Activated naive CD8-positive, alpha-beta T cell treated with anti-CD3 and anti-CD28 coated beads, Interleukin-2, amount 10 ng/mL, durations not matched to agents 7 days and 5 days (primary cell): ENCODE measurements around the gene GAS7. TPM values are rescaled to one million over a fixed set of nuclear protein-coding genes. Genes with fewer than 3 reads are reported as not detected.

ENCODE experiments used
- ATAC-seq: fragments of 150-1000 bp; cut with Tn5 transposase; one replicate; pipeline ENCODE4 v1.10.0; 2021; ENCODE audit warnings: low read depth, moderate library complexity
- POLR2A ChIA-PET: fragments of 350-600 bp; sonication (Branson Sonifier 250); formaldehyde crosslinking; loops from one replicate; lab custom pipeline; 2021; ENCODE audit warnings: antibody characterized with exemption; lab: Charles Lee
- DNase-seq: peaks from one replicate; pipeline ENCODE4 v3.0.0; 2021
- H3K27ac Mint-ChIP-seq: one replicate; pipeline ENCODE4 v1.8.0; 2022; ENCODE audit warnings: mild to moderate bottlenecking, mixed read lengths
- H3K27me3 Mint-ChIP-seq: one replicate; pipeline ENCODE4 v1.8.0; 2022; ENCODE audit warnings: mild to moderate bottlenecking, moderate library complexity, mixed read lengths
- H3K36me3 Mint-ChIP-seq: one replicate; pipeline ENCODE4 v1.8.0; 2021; ENCODE audit warnings: mild to moderate bottlenecking, mixed read lengths
- H3K4me1 Mint-ChIP-seq: one replicate; pipeline ENCODE4 v1.8.0; 2021; ENCODE audit warnings: mixed read lengths
- H3K4me3 Mint-ChIP-seq: one replicate; pipeline ENCODE4 v1.8.0; 2022; ENCODE audit warnings: mild to moderate bottlenecking, moderate library complexity, mixed read lengths
- H3K9me3 Mint-ChIP-seq: one replicate; pipeline ENCODE4 v1.8.0; 2021; ENCODE audit warnings: mixed read lengths
- total RNA-seq, 2 experiments: library from RNA; stranded (reverse); gene quantifications; one replicate each; pipeline ENCODE4 v1.2.3, GENCODE V29; 2021

The GAS7 gene
- total RNA-seq, 2 experiments from 2014 or later: 2.7 to 2.8 TPM

DNA sequence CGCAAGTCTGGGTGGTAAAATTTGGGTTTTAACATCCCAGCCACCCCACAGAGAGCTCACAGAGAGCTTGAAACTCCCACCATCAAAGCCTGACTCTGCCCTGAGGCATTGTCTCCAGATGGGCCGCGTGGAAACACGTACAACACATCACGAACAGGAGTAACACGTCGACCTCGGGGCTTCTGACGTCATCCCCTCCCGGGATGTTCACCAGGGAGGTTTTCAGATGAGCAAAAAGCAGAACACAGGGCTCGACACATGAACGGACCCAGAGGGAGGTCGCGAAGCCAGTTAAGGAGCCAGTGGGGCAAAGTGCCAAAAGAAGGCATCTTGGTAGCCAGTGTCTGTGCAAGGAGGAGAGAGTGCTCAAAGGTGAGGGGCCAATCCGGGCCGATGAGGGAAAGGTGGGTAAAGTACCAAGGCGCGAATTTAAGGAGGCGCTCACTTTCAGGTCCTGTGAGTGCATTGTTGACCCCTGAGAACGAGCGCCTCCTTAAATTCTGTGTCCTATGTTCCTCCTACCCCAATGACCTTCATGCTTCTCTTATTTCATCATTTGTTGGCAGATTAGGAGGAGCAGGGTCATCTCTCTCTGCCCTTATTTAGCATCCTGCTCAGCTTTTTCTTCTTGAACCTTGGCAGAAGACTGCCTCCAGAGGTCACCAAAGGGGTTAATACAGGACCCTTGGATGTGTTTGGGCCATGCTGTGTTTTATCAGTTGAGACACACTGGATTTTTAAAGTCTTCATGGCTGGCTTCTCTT, 298.9 kb downstream of the GAS7 start:
- Mint-ChIP-seq H3K27me3 (peaks cover 7% of the 10 kb centered on the region), H3K9me3 (no peaks in the 10 kb centered on the region)
- no peak for ATAC-seq

DNA sequence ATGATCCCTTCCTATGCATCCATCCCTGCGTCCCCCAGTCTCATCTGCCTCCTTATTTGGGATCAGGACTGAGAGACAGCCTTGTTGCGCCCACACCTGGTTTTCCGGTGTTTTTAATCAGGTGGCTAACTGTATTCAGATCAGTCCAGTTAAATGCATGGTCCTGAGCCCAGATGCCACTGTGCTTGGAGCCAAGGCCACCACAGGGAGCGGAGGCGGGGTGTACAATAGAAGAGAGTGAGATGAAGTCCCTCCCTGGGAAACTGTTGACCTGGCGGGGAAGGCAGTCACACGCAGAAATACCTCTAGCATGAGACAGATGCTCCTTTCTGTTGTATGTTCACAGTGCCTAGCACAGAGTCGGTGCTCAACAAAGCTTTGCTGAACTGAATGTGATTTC, 299.6 kb downstream of the GAS7 start:
- no peaks in the 10 kb centered on the region for H3K9me3 Mint-ChIP-seq

More for the DNA sequence above, 298.9 kb downstream of the GAS7 start:
- no peak overlapping the region for H3K27ac Mint-ChIP-seq
- no peaks in the 10 kb centered on the region for H3K36me3 Mint-ChIP-seq
- no peak for DNase-seq
- POLR2A ChIA-PET: no interaction called here
- H3K4me1 Mint-ChIP-seq: no peaks in the 10 kb centered on the region
- H3K4me3 Mint-ChIP-seq: no peak overlapping the region

DNA sequence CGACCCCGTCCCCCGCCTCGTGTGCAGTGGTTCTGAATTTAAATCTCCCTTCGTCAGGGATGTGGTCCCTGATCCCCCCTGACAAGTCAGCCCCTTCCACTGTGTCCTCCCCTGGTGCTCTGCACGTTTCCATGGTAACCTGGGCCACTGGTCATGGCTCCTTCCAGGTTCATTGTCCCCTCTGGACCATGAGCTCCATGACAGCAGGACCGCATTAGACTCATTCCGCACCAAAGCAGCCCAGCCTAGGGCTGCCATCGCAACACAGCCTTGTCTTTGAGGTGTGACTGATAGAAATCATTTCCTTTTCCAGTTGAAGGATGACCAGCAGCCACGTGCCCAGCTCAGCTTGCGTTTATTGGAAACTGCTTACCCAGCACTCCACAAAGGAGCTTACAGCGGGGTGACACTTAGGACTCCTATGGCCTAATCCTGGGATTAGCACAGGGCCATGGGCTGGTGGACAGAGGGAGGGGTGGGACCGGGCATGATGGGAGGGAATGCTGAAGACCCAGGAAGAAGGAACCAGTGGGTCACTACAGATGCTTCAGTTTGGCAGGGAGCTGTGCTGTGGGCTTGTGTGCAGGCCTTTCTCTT, 300.9 kb downstream of the GAS7 start:
- POLR2A ChIA-PET: no interaction called here
- Mint-ChIP-seq H3K27me3 (peaks cover 10% of the 10 kb centered on the region), H3K4me1 (no peaks in the 10 kb centered on the region), H3K9me3 (no peaks in the 10 kb centered on the region), H3K27ac (no peak overlapping the region), H3K4me3 (no peak overlapping the region), H3K36me3 (no peaks in the 10 kb centered on the region)
- DNase-seq (no peak), ATAC-seq (no peak)

More for the DNA sequence above, 299.6 kb downstream of the GAS7 start:
- H3K4me3 Mint-ChIP-seq: no peak overlapping the region
- DNase-seq (no peak), ATAC-seq (no peak)
- no peaks in the 10 kb centered on the region for H3K4me1 Mint-ChIP-seq
- H3K27ac Mint-ChIP-seq: no peak overlapping the region
- POLR2A ChIA-PET: no interaction called here
- H3K27me3 Mint-ChIP-seq: peaks cover 9% of the 10 kb centered on the region
- no peaks in the 10 kb centered on the region for H3K36me3 Mint-ChIP-seq

DNA sequence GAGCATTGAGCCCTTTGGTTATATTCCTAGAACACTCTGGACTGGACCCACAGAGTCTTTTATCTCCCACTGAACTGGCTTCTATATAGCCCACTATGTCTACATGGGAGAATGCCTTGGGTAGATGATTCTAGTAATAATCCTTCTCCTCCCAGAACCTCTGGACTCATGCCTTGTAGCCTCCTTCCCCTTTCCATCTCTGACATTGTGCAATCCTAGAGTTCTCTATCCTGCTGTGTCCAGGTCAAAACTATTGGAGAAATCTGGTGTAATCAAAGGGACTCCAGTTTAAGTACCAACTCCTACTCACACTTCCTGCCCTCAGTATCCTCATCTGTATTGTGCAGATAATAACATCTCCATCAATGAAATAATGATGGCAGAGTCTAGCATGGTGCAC, 302.5 kb downstream of the GAS7 start:
- no peaks in the 10 kb centered on the region for H3K9me3 Mint-ChIP-seq
- no peaks in the 10 kb centered on the region for H3K36me3 Mint-ChIP-seq
- H3K4me3 Mint-ChIP-seq: no peak overlapping the region
- no peaks in the 10 kb centered on the region for H3K4me1 Mint-ChIP-seq
- no peak overlapping the region for H3K27ac Mint-ChIP-seq
- DNase-seq (no peak), ATAC-seq (no peak)
- peaks cover 7% of the 10 kb centered on the region for H3K27me3 Mint-ChIP-seq
- POLR2A ChIA-PET: no interaction called here

DNA sequence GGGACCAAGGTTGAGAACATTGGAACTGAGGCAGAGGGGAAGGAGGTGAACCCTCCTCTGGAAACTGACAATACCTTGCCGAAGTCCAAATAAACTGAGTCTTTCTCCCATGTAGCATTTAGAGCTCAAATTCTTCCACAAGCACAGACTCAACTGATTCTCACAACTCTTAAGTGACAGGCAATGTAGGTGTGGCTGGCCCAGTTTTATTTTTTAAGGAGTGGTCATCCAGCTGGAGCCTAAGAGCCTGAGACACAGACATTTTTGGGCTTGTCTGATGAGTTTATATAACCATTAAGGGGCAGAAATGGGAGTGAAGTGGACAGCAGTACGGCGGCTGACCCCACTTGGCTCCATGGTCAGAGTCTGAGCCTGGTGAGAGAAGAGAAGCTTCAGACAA, 304.2 kb downstream of the GAS7 start:
- no peaks in the 10 kb centered on the region for H3K4me1 Mint-ChIP-seq
- no peak for DNase-seq
- no peaks in the 10 kb centered on the region for H3K9me3 Mint-ChIP-seq
- POLR2A ChIA-PET: no interaction called here
- H3K27ac Mint-ChIP-seq: no peak overlapping the region
- H3K4me3 Mint-ChIP-seq: no peak overlapping the region
- no peak for ATAC-seq
- H3K27me3 Mint-ChIP-seq: peaks cover 3% of the 10 kb centered on the region
- no peaks in the 10 kb centered on the region for H3K36me3 Mint-ChIP-seq

DNA sequence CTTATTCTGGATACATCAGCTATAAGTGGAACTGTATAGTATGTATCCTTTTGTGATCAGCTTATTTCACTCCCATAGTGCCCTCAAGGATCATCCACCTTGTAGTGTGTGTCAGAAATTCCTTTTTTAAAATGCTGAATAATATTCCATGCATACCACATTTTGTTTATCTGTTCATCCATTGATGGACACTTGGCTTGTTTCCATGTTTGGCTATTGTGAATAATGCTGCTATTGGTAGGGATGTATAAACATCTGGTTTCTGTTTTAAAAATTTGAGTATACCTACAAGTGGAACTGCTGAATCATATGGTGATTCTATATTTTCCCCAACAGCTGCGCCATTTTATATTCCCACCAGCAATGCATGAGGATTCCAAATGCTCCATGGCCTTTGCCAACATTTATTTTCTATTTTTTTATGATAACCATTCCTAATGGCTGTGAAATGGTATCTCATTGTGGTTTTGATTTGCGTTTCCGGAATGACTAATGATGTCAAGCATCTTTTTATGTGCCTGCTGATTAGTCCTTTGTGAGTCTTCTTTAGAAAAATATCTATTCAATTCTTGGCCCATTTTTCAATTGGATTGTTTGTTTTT, 304.9 kb downstream of the GAS7 start:
- POLR2A ChIA-PET: no interaction called here
- no peak for DNase-seq
- no peak for ATAC-seq
- Mint-ChIP-seq H3K36me3 (no peaks in the 10 kb centered on the region), H3K27ac (no peak overlapping the region), H3K27me3 (peaks cover 3% of the 10 kb centered on the region), H3K4me1 (no peaks in the 10 kb centered on the region), H3K4me3 (no peak overlapping the region), H3K9me3 (no peaks in the 10 kb centered on the region)

DNA sequence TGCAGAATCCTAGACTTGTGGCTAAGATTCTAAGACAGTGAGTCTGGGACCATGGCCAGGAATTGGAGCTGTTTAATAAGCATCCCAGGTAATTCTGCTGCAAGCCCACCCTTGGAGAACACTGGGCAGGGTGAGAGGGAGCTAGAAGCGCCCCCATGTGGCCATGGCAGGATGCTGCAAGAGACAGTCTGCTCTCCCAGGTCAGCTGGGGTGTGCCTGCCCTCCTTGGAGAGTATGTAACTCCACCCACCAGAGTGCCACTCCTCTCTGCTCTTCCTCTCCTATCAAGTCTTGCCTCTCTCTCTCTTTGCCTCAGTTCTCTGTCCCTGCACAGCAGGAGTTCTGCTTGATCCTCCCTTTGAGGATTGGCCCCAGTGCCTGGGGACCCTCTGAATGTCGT, 308.3 kb downstream of the GAS7 start:
- ATAC-seq: no peak
- Mint-ChIP-seq H3K4me3 (no peak overlapping the region), H3K27ac (no peak overlapping the region), H3K9me3 (no peaks in the 10 kb centered on the region), H3K36me3 (no peaks in the 10 kb centered on the region), H3K4me1 (no peaks in the 10 kb centered on the region), H3K27me3 (peaks cover 3% of the 10 kb centered on the region)
- POLR2A ChIA-PET: no interaction called here
- DNase-seq: no peak

GRCh38 chr17:9887508-9887907, 310.9 kb downstream of the GAS7 start:
- Mint-ChIP-seq H3K27ac (no peak overlapping the region), H3K27me3 (no peaks in the 10 kb centered on the region), H3K4me1 (no peaks in the 10 kb centered on the region), H3K9me3 (no peaks in the 10 kb centered on the region), H3K4me3 (no peak overlapping the region), H3K36me3 (no peaks in the 10 kb centered on the region)
- POLR2A ChIA-PET: no interaction called here
- ATAC-seq (no peak), DNase-seq (no peak)

DNA sequence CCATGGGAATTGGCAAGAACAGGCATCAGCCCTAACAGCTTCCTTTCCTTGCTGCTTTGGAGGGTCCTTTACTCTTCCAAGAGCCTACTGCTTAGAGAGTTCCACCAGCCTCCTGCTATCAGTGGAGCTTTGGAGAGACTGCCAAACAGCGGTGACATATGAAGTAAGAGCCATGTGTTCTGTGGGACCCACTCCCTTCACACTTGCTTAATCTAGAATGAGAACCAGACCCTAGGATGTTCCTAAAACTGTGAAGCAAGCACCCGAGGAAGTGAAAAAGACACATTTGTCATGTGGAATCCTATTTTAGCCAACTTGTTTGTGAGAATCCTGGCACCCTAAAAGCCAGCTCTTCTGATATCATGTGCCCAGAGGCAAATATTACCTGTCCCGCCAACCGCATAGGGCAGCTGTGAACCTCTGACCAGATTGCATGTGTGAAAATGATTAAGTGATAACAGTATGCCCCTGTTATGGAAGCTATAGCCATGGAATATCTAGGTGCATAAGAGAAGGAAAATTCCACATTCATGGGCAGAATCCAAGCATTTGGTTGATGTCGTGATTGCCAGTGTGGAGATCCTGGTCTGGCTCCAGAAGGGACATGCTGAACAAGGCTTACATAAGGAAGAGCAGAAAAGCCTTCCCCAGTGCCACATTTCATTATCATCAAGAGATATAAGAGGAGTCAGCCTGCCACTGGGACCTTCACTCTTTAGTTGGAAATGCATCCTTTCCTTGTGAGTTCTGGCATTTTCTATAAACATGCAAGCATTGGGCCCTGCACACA, 312.1 kb downstream of the GAS7 start:
- no peak overlapping the region for H3K4me3 Mint-ChIP-seq
- ATAC-seq: no peak
- H3K4me1 Mint-ChIP-seq: no peaks in the 10 kb centered on the region
- POLR2A ChIA-PET: no interaction called here
- no peak overlapping the region for H3K27ac Mint-ChIP-seq
- H3K27me3 Mint-ChIP-seq: no peaks in the 10 kb centered on the region
- no peak for DNase-seq
- H3K9me3 Mint-ChIP-seq: peaks cover 3% of the 10 kb centered on the region
- H3K36me3 Mint-ChIP-seq: no peaks in the 10 kb centered on the region

DNA sequence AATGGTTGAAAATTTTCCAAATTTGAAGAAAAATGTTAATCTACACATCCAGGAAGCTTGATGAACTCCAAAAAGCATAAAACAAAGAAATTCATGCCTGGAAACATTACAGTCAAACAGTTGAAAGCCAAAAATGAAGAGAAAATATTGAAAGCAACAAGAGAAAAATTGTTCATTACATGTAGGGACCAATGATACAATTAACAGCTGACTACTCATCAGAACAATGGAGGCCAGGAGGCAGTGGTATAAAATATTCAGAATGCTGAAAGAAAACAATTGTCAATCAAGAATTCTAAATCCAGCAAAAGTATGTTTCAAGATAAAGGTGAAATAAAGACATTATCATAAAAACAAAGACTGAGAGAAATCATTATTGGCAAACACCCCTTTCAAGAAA, 315.0 kb downstream of the GAS7 start:
- no peaks in the 10 kb centered on the region for H3K4me1 Mint-ChIP-seq
- H3K27ac Mint-ChIP-seq: no peak overlapping the region
- H3K36me3 Mint-ChIP-seq: no peaks in the 10 kb centered on the region
- ATAC-seq (no peak), DNase-seq (no peak)
- no peak overlapping the region for H3K4me3 Mint-ChIP-seq
- peaks cover 5% of the 10 kb centered on the region for H3K9me3 Mint-ChIP-seq
- POLR2A ChIA-PET: no interaction called here
- no peaks in the 10 kb centered on the region for H3K27me3 Mint-ChIP-seq

GRCh38 chr17:9880582-9880999, 317.8 kb downstream of the GAS7 start:
- Mint-ChIP-seq H3K27me3 (no peaks in the 10 kb centered on the region), H3K27ac (no peak overlapping the region), H3K4me3 (no peak overlapping the region), H3K9me3 (peaks cover 5% of the 10 kb centered on the region), H3K4me1 (no peaks in the 10 kb centered on the region), H3K36me3 (no peaks in the 10 kb centered on the region)
- POLR2A ChIA-PET: no interaction called here
- DNase-seq (no peak), ATAC-seq (no peak)

DNA sequence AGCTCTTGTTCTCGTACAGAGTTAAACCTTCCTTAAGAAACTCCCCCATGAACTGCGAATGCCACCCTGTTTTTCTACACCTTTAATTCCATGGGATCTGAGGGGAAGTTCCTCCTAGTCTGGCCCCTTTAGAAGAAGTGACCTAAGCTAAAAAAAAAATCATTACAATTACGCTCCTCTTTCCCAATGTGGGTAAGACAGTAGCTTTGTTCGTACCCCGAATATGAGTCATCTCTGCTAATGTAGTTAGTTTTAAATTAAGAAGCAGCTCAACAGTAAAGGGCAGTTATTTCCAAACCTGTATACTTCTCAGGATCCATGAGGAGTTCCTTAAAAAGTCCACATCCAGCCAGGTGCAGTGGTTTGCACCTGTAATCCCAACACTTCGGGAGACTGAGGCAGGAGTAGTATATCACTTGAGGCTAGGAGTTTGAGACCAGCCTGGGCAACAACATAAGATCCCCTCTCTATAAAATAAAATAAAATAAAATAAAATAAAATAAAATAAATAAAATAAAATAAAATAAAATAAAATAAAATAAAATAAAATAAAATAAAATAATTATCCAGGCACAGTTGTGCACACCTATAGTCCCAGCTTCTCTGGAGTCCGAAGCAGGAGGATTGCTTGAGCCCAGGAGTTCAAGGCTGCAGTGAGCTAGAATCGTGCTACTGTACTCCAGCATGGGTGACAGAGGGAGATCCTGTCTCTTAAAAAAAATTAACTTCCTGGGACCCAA, 319.4 kb downstream of the GAS7 start:
- no peak for ATAC-seq
- Mint-ChIP-seq H3K36me3 (no peaks in the 10 kb centered on the region), H3K27ac (no peak overlapping the region)

DNA sequence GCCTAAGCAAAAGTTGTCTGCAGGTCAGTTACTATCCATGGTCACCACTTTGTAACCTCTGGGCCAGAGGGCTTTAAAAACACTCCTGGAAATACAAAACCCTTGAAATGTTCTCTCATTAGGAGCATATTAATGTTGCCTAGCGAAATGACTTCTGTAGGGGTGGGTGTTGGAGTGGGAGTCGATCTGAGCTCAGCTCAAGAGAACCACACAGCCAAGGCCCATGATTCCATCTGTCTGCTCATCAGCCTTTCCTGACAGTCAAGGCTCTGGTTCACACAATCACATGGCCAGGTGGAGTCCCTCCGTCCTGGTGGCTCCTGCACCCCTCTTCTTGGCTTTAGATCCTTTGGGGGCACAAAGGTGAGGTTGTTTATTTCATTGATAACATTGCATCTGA, 320.1 kb downstream of the GAS7 start:
- no peak overlapping the region for H3K27ac Mint-ChIP-seq
- no peaks in the 10 kb centered on the region for H3K36me3 Mint-ChIP-seq
- no peaks in the 10 kb centered on the region for H3K27me3 Mint-ChIP-seq
- DNase-seq: no peak
- H3K9me3 Mint-ChIP-seq: peaks cover 5% of the 10 kb centered on the region
- POLR2A ChIA-PET: no interaction called here
- no peaks in the 10 kb centered on the region for H3K4me1 Mint-ChIP-seq
- H3K4me3 Mint-ChIP-seq: no peak overlapping the region
- no peak for ATAC-seq

More for the DNA sequence above, 319.4 kb downstream of the GAS7 start:
- Mint-ChIP-seq H3K4me3 (no peak overlapping the region), H3K27me3 (no peaks in the 10 kb centered on the region), H3K4me1 (no peaks in the 10 kb centered on the region), H3K9me3 (peaks cover 5% of the 10 kb centered on the region)
- DNase-seq: no peak
- POLR2A ChIA-PET: no interaction called here
